ENCODE results near the gene RLF. TPM values are rescaled to one million over a fixed set of nuclear protein-coding genes. Genes with fewer than 3 reads are reported as not detected.

The RLF gene
- polyA plus RNA-seq, 1 experiment, result 11.0 TPM

DNA sequence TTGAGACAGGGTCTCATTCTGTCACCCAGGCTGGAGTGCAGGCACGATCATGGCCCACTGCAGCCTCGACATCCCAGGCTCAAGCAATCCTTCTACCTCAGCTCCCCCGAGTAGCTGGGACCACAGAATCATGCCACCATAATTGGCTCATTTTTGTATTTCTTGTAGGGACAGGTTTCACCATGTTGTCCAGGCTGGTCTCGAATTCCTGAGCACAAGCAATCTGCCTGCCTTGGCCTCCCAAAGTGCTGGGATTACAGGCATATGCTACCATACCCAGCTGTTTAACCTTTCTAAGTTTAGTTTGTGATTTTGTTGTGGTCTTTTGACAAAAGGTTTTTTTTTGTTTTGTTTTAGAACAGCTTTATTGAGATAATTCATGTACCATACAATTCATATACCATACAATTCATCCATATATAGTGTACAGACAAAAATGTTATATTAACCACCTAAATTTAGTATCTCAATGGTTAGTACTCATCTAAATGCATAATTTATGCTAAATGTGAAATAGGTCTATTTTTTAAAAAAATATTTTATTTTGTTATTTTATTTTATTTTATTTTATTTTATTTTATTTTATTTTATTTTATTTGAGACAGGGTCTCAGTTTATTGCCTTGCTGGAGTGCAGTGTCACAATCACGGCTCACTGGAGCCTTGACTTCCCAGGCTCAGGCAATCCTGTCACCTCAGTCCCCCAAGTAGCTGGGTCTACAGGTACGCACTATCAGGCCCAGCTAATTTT lies 105.8 kb downstream of the RLF start:
- TF ChIP-seq, protein P1, sequence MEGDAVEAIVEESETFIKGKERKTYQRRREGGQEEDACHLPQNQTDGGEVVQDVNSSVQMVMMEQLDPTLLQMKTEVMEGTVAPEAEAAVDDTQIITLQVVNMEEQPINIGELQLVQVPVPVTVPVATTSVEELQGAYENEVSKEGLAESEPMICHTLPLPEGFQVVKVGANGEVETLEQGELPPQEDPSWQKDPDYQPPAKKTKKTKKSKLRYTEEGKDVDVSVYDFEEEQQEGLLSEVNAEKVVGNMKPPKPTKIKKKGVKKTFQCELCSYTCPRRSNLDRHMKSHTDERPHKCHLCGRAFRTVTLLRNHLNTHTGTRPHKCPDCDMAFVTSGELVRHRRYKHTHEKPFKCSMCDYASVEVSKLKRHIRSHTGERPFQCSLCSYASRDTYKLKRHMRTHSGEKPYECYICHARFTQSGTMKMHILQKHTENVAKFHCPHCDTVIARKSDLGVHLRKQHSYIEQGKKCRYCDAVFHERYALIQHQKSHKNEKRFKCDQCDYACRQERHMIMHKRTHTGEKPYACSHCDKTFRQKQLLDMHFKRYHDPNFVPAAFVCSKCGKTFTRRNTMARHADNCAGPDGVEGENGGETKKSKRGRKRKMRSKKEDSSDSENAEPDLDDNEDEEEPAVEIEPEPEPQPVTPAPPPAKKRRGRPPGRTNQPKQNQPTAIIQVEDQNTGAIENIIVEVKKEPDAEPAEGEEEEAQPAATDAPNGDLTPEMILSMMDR (IDR thresholded peaks at IDR 0.05; ENCODE audit: low read depth, low read length), result no peak
- Histone ChIP-seq H3K4me3 (ENCODE audit: low read depth, low read length) (no peak overlapping the region), H3K27me3 (ENCODE audit: control insufficient read depth, insufficient read depth, low read length) (no peaks in the 10 kb centered on the region), H3K9me3 (ENCODE audit: control insufficient read depth, insufficient read depth, low read length) (no peaks in the 10 kb centered on the region), H3K27ac (ENCODE audit: low read depth, low read length) (peak overlapping the region; percentile 75)
- CTCF ChIA-PET, result interaction anchor here (1.0 to 1.9 kb wide), 5 partner anchors 8 to 188 kb away, joined by 3 to 7 read pairs (median 3); no protein-coding TSS in a partner anchor
- POLR2A ChIA-PET, result no interaction called here
- no peak for DNase-seq (ENCODE audit: low read depth, low spot score)

DNA sequence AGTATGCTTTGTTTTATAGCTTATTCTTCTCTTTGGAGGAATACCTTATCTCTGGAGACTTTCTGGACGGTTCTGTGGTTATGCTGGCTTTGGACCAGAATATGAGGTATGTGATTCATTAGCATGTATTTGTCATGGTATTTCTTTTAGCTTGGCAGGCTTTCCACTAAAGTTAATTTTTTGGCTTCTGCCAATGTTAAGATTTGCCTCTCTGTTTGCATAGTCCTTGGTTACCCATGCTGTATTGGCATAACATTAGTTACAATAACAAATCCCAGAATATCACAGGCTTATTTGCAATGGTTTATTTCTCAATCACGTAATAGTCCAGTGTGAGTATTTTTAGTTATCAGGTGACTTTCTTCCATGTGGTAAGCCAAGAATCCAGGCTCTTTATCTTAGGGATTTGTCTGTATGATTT lies 106.6 kb downstream of the RLF start:
- no peak overlapping the region for H3K27ac ChIP-seq (ENCODE audit: low read depth, low read length)
- no peaks in the 10 kb centered on the region for H3K9me3 ChIP-seq (ENCODE audit: control insufficient read depth, insufficient read depth, low read length)
- DNase-seq (ENCODE audit: low read depth, low spot score), result peak; percentile 87
- TF ChIP-seq, protein P1 (IDR thresholded peaks at IDR 0.05; ENCODE audit: low read depth, low read length), result no peak
- POLR2A ChIA-PET, result interaction anchor here (0.6 kb wide), 1 partner anchor 183 kb away, joined by 3 read pairs; no protein-coding TSS in a partner anchor
- no peaks in the 10 kb centered on the region for H3K27me3 ChIP-seq (ENCODE audit: control insufficient read depth, insufficient read depth, low read length)
- CTCF ChIA-PET, result interaction anchor here (0.6 to 1.9 kb wide), 5 partner anchors 47 to 189 kb away, joined by 3 to 7 read pairs (median 3); no protein-coding TSS in a partner anchor
- no peak overlapping the region for H3K4me3 ChIP-seq (ENCODE audit: low read depth, low read length)

DNA sequence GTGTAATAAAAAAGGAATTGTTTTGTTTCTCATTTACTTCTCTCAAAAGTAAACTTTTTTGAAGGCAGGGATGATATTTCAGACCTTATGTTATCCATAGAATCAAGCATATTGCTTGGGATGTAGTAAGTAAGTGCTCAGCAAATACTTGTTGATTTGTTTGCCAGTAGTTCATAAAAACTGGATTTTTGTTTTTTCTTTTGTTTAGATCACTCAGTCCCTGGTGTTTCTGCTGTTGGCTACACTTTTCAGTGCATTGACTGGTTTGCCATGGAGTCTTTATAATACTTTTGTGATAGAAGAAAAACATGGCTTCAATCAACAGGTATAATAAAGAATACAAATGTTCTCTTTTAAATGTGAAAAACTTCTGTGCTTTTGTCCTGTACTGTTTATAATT lies 107.0 kb downstream of the RLF start:
- no peaks in the 10 kb centered on the region for H3K27me3 ChIP-seq (ENCODE audit: control insufficient read depth, insufficient read depth, low read length)
- DNase-seq (ENCODE audit: low read depth, low spot score), result no peak
- TF ChIP-seq, protein P1 (IDR thresholded peaks at IDR 0.05; ENCODE audit: low read depth, low read length), result no peak
- POLR2A ChIA-PET, result interaction anchor here (0.6 kb wide), 1 partner anchor 183 kb away, joined by 3 read pairs; no protein-coding TSS in a partner anchor
- no peak overlapping the region for H3K4me3 ChIP-seq (ENCODE audit: low read depth, low read length)
- H3K9me3 ChIP-seq (ENCODE audit: control insufficient read depth, insufficient read depth, low read length), result no peaks in the 10 kb centered on the region
- CTCF ChIA-PET, result interaction anchor here (0.6 to 1.0 kb wide), 3 partner anchors 47 to 137 kb away, joined by 3 to 7 read pairs (median 3); no protein-coding TSS in a partner anchor
- peak overlapping the region; percentile 66 for H3K27ac ChIP-seq (ENCODE audit: low read depth, low read length)

DNA sequence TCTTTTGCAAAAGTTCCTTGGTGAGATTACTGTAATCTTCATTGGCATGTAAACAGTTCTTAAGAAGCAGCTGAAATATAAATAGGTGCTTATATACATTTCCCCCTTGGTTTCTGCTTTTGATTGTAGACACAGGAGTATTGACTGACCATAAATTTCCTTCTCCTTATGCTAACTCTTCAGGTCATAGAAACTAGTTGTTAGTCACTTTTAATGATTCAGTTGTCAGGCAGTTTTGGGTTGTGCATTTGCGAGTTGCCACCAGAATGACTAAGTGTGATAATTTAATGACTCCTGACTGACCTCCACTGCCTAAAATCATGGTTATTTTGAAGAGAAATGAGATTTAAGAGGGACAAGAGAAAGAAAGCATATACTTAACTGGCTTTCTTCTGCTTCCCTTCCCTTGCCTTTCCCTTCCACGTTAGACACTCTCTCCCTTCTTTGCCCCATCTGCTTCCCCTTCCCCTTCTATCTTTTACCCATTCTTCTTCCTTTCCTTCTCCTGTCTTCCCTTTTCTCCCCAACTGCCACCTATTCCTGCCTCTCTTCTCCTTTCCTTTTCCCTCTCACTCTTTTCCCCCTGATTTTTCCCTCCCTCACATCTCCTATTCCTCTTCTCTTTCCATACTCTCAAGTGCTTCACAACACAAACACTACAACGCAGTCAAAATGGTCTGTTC lies 109.1 kb downstream of the RLF start:
- POLR2A ChIA-PET, result no interaction called here
- CTCF ChIA-PET, result interaction anchor here (1.1 to 5.3 kb wide), 2 partner anchors 45 to 117 kb away, joined by 3 to 14 read pairs; no protein-coding TSS in a partner anchor
- H3K4me3 ChIP-seq (ENCODE audit: low read depth, low read length), result no peak overlapping the region
- H3K27ac ChIP-seq (ENCODE audit: low read depth, low read length), result no peak overlapping the region
- TF ChIP-seq, protein P1 (IDR thresholded peaks at IDR 0.05; ENCODE audit: low read depth, low read length), result no peak
- DNase-seq (ENCODE audit: low read depth, low spot score), result no peak
- no peaks in the 10 kb centered on the region for H3K9me3 ChIP-seq (ENCODE audit: control insufficient read depth, insufficient read depth, low read length)
- no peaks in the 10 kb centered on the region for H3K27me3 ChIP-seq (ENCODE audit: control insufficient read depth, insufficient read depth, low read length)

Measured in AG04450 (cell line).